HG03378 (cell line): ENCODE results near the gene NAA35.
"Not testable (repeated sequence)": the region's sequence is repeated elsewhere in the genome, so short reads cannot be mapped to it uniquely, and the experiment has no call there.

Experiments used
- ATAC-seq: cut with Tn5 transposase; IDR thresholded peaks from one replicate; pipeline ENCODE4 v1.9.1; 2021; ENCODE audit warnings: mild to moderate bottlenecking, moderate library complexity; ENCODE audit not compliant: unreplicated experiment

Gene NAA35

DNA sequence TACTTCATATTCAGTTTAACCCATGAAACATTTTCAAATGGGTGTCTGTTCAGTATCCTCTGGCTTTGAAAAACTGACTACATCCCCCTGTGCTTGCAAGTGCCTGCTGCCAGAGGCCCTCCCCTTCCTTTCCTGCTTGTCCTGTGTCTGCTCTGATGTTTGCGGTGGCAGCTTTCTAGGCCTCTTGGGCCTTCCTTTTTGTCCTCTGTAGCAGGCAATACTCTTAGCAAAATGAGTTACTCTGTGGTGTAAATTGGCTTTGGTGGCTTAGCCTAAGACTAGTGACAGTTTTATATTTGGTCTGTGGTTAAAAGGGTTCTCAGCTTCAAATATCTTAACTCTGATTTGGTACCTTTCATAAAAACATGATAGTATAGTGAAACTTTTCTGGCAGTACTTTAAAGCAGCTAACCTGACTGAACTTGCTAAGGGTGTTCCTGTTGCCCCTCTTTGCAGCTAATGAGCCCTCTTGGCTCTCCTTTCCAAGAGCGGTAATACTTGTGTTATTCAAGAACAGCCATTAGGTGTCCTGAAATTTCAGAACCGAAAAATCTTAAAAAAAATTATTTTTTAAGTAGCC lies 81.8 kb downstream of the NAA35 start:
- ATAC-seq, result no peak

- no peak for ATAC-seq
Measured at GRCh38 chr9:86027767-86028166, 86.8 kb downstream of the NAA35 start.

DNA sequence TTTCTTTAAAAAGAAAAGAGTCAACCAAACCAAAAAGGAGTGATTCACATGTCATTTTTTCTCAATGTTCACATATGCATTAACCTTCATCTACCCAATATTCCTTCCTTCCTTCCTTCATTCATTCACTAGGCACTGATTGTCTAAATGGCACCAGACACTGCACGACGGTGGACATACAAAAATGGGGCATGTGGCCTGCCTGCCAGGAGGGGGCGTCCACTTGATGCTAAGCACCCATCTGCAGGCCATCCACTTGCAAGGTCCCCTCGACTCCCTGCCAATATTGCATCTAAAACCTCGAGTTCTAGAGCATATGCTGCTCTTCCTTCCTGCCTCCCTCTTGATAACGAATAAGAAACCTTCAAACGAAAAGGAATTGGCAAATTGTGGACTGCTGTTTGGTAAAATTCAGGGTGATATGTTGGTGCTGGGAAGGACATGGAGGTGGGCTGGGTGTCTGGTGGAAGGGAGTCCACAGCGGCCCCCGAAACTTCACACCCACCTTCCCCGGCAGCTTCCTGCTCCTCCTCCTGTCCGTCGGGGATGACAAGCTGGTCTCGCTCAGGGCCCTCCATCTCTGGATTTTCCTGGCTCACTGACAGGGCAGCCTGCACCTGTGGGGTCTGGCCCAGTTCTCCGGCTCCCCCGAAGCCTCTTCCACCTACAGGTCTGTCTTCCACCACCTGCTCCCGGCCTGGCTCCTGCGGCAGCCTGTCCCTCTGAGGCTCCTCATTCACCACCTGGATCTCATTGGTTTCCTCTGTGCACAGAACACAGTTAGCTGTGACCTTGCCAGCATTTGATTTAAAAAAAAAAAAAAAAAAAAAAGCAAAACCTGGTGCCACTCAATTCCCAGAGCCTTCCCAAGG lies 94.2 kb downstream of the NAA35 start:
- ATAC-seq, result no peak

GRCh38 chr9:86035827-86036440 lies 95.0 kb downstream of the NAA35 start:
- no peak for ATAC-seq

- no peak for ATAC-seq
Measured at GRCh38 chr9:86036555-86036954, 95.6 kb downstream of the NAA35 start.

DNA sequence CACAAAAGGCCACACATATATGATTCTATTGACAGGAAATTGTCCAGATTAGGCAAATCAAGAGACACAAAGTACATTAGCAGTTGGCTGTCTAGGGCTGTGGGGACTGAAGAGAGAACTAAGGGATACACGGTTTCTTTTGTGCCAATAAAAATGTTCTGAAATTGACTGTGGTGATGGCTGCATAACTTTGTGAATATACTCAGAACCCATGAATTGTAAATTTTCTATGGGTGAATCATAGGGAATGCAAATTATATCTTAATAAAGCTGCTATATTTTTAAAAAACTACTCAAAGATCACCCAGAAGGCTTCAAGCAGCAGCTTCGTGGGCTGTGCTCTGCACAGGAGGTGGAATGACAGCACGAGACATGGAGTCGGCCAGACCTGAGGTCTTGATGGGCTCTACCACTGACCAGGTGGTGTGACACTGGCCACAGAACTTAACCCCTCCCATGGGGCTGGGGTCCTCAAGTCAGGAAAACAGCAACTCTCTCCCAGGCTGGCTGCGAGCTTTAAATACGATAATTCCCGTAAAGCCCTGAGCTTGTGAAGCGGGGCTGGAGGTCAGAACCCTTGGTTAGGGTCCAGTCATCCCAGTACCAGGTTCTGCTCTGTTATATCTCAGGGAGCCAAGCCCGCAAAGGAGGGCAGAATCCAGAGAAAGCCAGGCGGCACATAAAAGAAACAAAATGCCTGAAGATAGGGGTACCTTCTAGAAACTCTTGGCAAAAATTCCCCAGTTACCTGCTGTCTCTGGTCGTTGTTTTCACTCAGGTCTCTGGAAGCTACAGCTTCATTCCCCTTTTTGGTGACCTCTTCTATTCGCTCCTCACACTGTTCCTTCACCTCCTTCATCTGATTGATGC lies 99.3 kb downstream of the NAA35 start:
- ATAC-seq, result no peak

GRCh38 chr9:86040861-86041155 lies 99.9 kb downstream of the NAA35 start:
- no peak for ATAC-seq

GRCh38 chr9:86041311-86041741 lies 100.4 kb downstream of the NAA35 start:
- no peak for ATAC-seq

GRCh38 chr9:86042199-86042978 lies 101.4 kb downstream of the NAA35 start:
- no peak for ATAC-seq

- ATAC-seq, result no peak
Measured at GRCh38 chr9:86043586-86043985, 102.6 kb downstream of the NAA35 start.

DNA sequence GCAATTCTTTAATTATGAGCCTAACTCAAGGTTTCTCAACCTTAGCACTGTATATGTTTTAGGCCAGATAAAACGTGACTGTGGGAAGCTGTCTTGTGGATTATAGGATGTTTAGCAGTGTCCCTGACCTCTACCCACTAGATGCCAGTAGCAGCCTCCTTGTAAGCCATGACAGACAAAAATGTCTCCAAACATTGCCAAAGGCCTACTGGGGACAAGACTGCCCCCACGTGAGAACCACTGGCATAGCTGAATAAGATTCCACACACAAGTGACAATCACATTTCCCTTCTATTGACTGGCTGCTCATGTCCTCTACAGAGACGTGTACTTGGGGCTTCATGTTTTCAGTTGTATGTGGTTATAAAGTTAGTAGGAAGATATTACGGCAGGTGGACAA lies 103.1 kb downstream of the NAA35 start:
- ATAC-seq, result no peak

GRCh38 chr9:86045654-86046053 lies 104.7 kb downstream of the NAA35 start:
- ATAC-seq, result no peak

GRCh38 chr9:86046071-86046636 lies 105.2 kb downstream of the NAA35 start:
- no peak for ATAC-seq

DNA sequence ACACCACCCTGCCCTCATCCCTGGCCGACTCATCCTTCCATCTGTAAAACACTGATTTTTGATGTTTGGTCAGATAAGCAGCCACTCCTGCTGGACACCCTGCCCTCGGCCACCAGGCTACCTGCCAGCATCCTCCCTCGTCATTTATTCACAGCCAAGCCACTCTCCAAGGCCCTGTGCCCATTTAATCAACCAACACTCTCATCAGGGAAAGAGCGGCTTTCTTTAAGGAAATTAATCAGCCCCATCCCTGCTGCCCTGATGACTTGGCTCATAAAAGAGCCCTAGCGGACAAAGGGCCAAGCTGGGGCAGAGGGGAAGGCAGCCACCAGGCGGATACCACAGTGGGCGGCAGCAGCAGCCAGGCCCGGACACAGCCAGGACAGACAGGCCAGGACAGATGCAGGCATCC lies 106.0 kb downstream of the NAA35 start:
- no peak for ATAC-seq

DNA sequence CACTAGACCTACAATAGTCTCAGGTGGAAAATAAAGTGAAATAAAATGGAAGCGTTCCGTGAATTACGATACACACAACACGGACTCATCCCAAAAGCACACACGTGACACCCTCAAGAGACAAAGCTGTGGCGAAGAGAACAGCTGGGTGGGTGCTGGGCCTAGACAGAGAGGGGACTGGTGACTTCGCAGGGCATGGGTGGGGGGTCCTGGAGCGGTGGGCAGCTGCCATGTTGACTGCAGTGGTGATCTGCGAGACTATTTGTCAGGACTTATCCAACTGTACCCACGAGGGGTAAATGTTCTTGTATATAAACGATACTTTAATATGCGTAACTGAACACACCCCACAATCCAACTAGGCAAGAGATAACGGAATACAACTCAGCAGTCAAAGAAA lies 106.4 kb downstream of the NAA35 start:
- ATAC-seq, result no peak

GRCh38 chr9:86048018-86048742 lies 107.2 kb downstream of the NAA35 start:
- not testable (repeated sequence) for ATAC-seq

DNA sequence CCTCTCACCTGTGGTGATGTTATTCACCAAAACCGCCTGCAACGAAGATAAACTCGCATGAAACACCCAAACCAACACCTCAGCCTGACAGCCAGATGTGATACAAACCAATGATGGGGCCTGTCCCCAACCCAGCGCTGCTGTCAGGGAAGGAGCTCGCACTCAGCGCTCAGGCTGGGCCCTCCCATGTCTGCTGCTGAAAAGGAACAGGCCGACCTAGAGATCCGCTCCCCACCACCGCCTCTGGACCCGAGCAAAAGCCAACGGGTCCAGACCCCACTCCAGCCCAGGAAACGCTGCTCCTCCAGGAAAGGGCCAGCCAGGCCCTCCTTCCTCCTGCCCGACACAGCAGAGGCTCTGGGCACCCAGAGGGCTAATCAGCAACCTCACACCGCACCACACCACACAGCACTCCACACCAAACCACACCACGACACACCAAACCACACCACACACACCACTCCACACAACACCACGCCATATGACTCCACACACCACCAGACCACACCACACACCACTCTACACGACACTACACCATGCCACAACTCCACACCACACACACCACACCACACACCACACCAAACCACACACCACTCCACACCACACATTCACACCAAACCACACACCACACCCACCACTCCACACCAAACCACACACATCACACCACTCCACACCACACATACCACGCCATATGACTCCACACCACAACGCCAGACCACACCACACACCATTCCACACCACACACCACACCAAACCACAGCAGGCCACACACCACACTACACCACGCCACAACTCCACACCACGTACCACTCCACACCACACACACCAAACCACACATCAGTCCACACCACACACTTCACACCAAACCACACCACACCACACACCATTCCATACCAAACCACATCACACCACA lies 111.9 kb downstream of the NAA35 start:
- ATAC-seq, result no peak

- ATAC-seq, result no peak
Measured at GRCh38 chr9:86054695-86055094, 113.7 kb downstream of the NAA35 start.
